ENCODE data around the gene STAG1.
"Not testable (repeated sequence)": the region's sequence is repeated elsewhere in the genome, so short reads cannot be mapped to it uniquely, and the experiment has no call there.

The STAG1 gene

DNA sequence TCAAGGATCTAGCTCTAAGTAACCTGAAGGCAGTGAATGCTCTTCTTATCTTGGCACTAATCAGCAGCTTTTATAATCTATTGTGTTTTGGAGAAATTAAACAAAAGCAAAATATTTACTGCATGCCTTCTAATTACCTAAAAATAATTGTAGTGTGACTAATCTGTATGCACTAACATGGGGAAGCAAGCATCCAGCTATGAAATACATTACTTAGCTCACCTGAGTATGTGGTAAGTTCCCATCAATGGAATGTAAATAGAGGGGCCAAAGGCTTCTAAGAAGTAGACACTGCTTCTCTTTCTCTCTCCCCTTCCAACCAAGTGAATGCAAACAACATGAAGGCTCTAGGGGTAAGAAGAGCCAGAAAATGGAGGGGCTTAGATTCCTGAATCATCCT lies 165.6 kb downstream of the STAG1 start:
- DNase-seq (ENCODE audit: low read depth, low spot score), result no peak

DNA sequence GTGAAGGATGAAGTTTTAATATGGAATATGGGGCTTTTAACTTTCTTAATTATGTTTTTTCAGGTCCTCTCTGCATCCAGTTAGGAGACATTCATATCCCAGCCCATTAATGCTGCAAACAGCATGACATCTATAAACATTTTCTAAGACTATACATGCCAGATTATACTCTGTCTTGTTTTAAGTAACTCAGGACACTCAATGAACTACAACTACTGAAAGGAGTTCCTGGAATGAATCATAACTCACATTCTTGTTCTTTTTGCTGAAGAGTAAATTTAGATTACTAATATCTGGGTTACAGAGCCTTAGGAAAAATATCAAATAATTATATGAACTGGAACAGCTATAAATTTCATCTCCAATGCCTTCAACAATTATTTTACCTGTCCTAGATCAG lies 167.4 kb downstream of the STAG1 start:
- DNase-seq (ENCODE audit: low read depth, low spot score), result no peak

DNA sequence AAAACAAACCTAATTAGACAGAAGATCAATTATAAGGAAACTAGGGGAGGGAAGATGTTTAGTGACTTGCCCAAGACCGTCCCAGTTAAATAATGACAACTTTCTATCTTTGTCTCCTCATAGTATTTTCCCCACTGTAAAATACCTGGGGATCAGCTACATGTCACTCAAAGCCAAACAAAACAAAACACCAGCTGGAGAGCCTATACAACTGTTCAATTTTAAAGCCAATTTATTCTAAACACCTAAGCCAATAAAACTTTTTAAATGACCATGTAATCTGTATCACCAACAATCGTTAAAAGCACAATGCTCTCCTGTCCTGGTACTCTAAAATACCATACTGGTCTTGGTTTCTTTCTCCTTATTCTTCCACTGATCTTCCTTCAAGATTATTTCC lies 168.4 kb downstream of the STAG1 start:
- DNase-seq (ENCODE audit: low read depth, low spot score), result no peak

DNA sequence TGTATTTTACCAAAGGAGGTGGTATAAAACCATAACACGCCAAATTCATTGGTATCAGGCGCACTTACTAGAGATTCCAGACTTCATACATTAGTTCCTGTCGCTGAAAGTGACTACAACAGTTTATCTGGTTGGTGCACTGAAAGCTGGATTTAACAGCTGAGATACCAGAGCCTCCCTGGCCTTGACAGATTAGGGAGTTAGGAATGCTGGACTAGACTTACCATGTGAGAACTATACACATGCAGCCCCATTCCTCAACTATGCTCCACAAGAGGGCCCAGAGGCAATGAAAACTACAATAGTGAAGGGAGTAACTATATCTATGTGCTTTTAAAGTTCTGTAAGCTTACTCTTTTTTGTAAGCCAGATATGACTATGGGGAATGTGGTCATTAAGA lies 174.4 kb downstream of the STAG1 start:
- no peak for DNase-seq (ENCODE audit: low read depth, low spot score)

DNA sequence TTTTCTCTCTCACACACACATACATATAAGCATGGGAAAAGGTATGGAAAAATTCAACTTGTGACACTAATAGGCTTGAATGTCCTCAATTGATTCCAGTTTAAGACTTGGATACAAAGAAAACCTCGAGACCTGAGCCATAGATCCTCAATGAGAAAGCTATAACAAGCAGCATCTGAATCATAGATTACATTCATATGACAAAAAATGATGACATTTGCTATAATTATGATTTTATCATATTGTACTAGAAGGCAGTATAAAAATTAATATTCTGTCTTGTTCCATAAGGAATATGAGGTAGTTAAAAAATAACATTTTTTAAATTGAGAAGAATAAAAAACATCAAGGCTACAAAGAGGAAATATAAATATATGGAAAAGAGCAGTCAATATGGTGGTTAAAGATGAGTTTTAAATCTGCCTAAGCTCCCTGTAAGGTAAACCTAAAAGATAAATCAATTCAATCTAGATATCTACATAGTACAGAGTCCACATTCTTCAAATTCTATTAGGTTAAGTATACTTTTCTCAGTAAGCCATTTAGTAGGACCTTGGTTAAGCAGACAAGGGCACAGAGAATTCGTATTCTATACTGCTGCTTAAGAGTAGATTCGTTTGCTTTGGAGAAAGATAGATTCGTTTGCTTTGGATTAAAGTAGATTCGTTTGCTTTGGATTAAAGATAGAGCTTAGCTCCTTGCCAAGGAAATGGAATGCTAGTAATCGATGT lies 175.7 kb downstream of the STAG1 start:
- no peak for DNase-seq (ENCODE audit: low read depth, low spot score)

DNA sequence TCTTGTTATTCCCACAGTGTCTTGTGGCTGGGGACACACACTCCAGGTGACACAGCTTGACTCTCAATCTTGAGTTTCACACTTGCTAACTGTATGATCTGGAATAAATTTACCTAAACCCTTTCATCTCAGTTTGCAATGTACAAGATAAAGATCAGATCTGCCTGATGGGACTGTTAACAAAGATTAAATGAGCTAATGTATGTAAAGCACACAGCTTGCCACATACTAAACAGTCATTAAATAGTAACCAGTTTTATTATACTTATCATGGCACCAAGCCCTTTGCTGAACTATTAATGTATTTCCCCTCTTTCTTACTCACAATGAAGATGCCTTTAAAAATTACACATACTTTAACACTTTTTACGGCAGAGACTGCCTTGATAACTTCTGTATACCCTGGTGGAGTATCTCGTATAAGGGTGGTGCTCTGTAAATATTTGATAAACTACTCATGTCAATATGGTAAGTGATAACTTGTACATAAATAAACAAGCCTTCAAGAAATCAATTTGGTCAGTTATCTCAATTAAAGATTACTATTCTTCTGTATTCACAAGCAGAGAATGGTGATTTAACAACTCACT lies 184.5 kb downstream of the STAG1 start:
- no peak for DNase-seq (ENCODE audit: low read depth, low spot score)

DNA sequence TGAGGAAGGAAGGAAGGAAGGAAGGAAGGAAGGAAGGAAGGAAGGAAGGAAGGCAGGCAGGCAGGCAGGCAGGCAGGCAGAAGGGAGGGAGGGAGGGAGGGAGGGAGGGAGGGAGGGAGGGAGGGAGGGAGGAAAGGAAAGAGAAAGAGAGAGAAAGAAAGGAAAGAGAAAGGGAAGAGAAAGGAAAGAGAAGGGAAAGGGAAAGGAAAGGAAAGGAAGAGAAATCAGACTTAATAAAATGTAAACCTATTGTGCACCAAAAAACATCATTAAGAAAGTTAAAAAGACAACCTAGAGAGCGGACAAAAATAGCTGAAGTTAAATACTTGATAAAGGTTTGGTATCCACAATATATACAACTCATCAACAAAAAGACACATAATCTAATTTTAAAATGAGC lies 187.2 kb downstream of the STAG1 start:
- DNase-seq (ENCODE audit: low read depth, low spot score), result not testable (repeated sequence)

DNA sequence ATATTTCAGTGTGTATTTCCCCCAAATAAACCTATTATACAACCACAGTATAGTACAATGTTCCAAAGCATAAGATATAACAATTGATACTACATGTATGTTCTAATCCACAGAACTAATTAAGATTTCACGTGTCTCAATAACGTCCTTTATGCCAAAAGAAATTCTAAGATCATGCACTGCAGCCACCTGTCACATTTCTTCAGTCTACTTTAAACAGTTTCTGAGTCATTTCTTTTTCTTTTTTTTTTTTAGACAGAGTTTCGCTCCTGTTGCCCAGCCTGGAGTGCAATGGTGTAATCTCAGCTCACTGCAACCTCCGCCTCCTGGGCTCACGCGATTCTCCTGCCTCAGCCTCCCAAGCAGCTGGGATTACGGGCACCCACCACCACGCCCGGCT lies 190.2 kb downstream of the STAG1 start:
- no peak for DNase-seq (ENCODE audit: low read depth, low spot score)

DNA sequence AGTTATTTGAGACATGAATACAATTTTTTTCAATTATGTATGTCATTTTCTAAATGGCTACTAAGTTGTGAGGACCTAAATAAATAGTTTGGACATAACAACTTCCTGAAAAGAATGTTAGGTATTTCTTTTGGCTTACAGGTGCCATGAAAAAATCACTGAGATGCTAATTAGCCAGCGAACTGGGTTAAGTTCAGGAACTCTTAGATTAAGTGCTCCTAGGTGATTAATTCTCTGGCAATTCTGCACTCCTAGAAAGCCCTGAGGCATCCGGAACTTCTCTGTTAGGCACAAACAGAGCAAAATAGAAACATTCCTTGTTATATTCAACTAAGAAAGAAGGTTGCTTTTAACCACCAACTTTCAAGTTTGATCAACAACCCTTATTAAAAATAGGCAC lies 192.3 kb downstream of the STAG1 start:
- DNase-seq (ENCODE audit: low read depth, low spot score), result no peak

DNA sequence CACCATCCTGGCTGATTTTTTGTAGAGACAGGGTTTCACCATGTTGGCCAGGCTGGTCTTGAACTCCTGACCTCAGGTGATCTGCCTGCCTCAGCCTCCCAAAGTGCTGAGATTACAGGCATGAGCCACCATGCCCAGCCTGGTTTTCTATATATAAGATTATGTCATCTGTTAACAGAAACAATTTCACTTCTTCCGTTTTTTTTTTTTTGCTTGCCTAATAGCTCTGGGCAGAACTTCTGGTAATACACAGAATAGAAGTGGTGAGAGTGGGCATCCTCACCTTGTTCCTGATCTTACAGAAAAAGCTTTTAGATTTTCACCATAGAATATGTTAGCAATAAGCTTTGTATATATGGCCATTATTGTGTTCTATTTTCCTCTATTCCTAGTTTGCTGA lies 202.7 kb downstream of the STAG1 start:
- not testable (repeated sequence) for DNase-seq (ENCODE audit: low read depth, low spot score)

DNA sequence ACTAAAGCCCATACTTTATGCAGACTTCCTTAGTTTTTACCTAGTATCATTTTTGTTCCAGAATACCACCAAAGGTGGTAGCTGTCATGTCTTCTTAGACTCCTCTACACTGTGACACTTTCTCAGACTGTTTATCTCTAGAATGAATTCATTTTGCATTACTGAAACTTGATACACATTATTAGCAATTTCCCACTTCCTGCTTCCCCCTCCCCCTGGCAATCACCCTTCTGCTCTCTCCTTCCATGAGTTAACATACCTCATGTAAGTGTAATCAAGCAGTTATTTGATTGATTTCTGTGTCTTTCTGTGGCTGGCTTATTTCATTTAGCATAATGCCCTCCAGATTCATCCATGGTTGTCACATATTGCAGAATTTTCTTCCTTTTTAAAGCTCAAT lies 204.9 kb downstream of the STAG1 start:
- DNase-seq (ENCODE audit: low read depth, low spot score), result no peak

DNA sequence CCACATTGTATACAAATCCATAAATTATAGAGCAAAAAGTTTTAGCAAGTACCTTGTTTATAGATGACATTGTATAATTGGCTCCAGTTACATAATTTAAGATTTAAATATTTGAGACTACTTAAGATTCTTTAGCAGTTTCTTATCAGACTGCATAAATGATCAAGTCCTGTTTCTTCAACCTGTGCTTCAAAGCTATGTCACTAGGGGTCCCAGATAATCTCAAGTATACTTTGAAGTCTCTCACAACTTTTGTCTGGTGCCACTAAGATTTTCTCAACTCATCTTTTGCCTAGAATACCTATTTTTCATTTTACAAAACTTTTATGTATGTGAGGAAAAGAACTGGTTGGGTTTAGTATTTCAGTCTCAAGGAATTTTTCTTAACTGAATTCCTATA lies 205.5 kb downstream of the STAG1 start:
- no peak for DNase-seq (ENCODE audit: low read depth, low spot score)

DNA sequence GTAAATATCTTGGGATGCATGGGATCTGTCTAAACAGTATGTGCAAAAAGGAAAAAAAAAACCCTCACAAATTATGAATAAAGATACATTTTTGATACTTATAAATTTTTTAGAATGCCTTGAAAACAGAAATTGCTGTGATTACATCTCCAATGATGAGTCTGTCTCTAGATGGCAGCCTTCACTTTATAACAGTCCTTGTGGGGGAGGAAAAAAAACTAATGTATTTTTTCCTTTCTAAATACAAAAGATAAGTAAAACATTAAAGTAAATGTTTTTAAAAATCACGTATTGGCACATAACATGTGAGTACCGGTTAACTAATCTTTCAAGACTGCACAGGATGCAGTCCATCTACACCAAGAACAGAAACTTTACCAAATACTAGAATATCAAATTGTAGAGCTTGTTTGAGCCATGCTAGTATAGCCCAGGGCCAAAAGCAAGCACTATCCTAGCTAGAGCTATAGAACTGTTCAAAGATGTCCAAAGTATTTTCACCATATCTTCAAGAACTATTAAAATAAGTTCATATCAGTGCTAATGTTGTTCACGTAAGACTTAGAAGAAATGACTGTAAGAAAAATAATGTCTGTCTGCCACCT lies 206.4 kb downstream of the STAG1 start:
- peak; percentile 10 for DNase-seq (ENCODE audit: low read depth, low spot score)

DNA sequence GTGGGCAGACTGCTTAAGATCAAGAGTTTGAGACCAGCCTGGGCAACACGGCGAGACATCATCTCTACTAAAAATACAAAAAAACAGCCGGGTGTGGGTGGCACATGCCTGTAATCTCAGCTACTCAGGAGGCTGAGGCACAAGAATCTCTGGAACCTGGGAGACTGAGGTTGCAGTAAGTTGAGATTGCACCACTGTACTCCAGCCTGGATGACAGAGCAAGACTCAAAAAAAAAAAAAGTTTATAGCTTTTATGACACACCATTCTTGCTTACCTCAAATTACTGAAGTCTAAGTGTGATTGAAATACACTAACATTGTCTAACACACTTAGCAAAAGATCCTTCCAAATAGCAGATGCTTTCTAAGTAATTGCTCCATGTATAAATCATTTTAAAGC lies 207.6 kb downstream of the STAG1 start:
- DNase-seq (ENCODE audit: low read depth, low spot score), result no peak

DNA sequence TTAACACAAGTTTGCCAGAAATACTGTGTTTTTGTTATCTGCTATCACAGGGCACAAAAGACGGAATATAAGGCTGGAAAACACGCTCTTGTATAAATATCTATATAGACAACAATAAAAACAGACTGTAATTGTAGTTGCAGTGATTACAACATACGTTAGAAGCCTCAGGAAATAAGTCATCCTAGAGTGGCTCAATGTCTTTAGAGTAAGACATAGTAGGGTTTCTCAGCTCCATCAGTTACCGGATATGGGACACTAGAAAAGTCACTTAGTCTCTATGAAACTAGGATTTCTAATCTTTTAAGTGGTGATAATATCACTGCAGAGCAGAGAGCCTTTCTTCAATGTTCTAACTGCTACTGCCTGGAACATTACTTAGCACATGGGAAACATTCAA lies 208.8 kb downstream of the STAG1 start:
- no peak for DNase-seq (ENCODE audit: low read depth, low spot score)

DNA sequence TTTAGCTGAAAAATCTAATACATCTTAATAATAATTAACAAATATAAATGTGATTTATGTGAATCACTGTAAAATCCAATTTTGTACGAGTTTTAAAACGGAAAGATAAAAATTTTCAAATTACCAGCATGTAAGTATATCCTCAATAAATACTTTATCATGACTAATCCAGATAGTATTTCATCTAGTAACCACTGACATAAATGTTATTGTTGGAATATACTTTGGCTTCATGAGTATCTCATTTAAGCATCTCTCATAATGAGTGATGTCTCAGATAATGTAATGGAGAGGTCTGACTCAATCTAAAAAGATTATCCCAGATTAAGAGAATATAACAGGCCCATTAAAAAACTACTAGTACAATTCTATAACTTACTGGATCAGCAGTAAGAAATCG lies 216.3 kb downstream of the STAG1 start:
- no peak for DNase-seq (ENCODE audit: low read depth, low spot score)

DNA sequence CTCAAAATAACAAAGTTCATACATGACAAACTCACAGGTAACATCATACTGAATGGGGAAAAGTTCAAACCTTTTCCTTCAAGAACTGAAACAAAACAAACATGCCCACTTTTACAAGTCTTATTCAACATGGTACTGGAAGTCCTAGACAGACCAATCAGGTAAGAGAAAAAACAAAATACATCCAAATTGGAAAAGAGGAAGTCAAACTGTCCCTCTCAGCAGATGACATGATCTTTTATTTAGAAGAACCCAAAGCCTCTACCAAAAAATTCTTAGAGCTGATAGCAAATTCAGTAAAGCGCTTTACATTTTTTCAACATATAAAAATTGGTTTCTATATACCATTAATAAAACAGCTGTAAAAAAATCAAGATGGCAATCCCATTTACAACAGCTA lies 219.4 kb downstream of the STAG1 start:
- DNase-seq (ENCODE audit: low read depth, low spot score), result no peak

DNA sequence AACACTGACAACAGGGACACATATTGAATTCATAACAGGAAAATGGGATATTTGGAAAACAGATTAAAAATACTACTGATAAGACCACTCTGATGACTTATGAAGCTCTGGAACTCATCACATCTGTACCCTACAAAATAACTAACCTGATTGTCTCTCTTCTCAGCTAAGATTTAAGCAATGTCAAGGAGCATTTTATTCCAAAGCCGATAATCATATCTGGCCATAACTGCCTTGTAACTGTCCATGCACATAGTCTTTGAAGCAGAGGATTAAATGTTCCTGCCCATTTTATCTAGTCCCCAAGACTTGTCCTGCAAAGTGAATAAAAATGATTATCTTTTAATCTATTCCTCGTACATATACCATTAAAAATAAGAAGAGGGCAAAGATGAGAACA lies 234.1 kb downstream of the STAG1 start:
- DNase-seq (ENCODE audit: low read depth, low spot score), result no peak

DNA sequence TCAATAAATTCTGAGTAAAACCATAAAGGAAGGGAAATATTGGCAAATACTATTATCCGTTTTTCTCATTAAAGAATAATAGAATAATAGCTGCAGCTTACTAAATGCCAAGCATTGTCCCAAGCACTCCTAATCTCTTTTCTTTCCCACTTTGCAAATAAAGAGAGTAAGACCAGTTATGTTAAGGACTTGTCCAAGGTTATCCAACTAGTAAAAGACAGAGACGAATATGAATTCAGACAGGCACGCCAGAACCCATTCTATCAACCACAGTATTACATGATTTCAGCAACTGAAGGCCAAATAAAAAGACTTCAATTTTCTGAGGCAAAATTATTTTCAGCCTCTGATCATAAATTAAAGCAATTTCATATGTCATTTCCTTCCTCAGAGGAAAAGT lies 235.5 kb downstream of the STAG1 start:
- no peak for DNase-seq (ENCODE audit: low read depth, low spot score)

DNA sequence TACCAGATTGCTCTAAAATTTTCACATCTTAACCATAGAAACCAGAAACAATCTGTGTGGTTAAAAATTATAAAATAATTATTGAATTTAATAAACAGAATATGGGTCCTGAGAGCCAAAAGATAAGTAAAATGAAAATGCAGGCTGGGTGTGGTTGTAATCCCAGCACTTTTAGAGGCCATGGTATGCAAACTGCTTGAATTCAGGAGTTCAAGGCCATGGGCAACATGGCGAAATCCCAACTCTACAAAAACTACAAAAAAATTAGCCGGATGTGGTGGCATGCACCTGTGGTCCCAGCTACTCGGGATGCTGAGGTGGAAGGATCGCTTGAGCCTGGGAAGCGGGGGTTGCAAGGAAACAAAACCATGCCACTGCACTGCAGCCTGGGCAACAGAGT lies 236.1 kb downstream of the STAG1 start:
- no peak for DNase-seq (ENCODE audit: low read depth, low spot score)

DNA sequence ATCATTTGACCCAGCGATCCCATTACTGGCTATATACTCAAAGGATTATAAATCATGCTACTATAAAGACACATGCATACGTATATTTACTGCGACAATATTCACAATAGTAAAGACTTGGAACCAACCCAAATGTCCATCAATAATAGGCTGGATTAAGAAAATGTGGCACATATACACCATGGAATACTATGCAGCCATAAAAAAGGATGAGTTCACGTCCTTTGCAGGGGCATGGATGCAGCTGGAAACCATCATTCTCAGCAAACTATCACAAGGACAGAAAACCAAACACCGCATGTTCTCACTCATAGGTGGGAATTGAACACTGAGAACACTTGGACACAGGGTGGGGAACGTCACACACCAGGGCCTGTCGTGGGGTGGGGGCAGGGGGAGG lies 237.6 kb downstream of the STAG1 start:
- not testable (repeated sequence) for DNase-seq (ENCODE audit: low read depth, low spot score)

DNA sequence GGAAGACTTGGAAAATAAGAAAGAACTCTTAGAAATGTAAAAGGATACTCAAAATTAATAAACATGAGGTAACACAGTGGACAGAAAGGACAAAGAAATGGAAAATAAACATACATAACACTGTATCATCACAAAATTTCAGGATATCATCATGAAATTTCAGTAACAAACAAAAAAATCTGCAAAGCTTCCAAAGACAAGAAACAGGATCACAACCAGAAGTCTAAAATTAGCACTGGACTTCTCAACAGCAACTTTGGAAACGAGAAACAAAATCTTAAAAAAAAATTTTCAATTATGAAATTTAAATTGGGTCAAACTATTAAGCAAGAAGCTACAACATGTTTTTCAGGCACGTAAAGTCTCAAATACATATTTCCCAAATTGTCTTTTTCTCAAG lies 238.8 kb downstream of the STAG1 start:
- DNase-seq (ENCODE audit: low read depth, low spot score), result no peak

DNA sequence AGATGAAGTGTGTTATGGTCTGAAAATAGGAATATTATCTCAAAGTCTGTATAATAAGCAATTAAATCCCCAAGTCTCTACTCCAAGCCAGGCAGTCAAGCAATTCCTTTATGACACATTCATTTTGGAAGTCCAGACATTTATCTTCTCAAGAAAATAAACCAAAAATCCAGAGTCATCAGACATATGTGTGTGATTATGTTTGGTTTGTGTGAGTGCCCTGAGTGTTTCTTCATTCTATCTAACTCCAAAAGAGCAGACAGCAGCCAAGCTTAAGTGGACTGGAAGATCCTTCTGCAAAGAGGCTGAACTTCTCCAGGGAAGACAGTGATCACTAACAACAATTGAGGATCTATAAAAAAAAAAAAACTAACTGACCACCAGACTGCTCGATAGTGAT lies 239.8 kb downstream of the STAG1 start:
- no peak for DNase-seq (ENCODE audit: low read depth, low spot score)

All from smooth muscle cell of the brain vasculature (primary cell).